Epidermal melanocyte (primary cell): ENCODE results near the gene LCE2D.
"Not testable (repeated sequence)": the region's sequence is repeated elsewhere in the genome, so short reads cannot be mapped to it uniquely, and the experiment has no call there.

Experiments
- DNase-seq: peaks from one replicate; pipeline ENCODE4 v3.0.0; 2011; ENCODE audit warnings: low spot score; ENCODE audit not compliant: insufficient read length

The LCE2D gene, protein sequence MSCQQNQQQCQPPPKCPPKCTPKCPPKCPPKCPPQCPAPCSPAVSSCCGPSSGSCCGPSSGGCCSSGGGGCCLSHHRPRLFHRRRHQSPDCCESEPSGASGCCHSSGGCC

DNA sequence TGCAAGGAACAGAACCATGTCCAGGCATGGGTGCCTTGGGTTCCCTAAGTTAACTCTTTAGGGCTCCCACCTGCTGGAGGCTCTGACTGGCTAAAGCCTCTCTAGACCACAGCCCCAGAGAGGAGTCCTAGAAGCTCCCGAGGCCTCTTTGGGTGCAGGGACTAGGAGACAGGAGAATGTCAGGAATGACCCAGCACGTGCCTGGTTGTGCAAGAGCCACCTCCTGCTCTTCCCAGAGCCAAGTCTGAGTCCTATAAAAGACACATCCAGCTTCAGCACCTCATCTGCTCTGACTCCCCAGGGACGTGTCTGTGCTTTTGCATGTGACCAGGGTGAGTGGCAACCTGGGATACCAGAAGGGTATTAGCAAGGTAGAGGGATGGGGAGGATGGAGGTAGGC is at the start of gene LCE2D:
Gene LCE2D (plus strand): TSS at position 283 of the 400 bp plus-strand sequence. CDS start 726 bp downstream, outside the sequence.
- no peak for DNase-seq

DNA sequence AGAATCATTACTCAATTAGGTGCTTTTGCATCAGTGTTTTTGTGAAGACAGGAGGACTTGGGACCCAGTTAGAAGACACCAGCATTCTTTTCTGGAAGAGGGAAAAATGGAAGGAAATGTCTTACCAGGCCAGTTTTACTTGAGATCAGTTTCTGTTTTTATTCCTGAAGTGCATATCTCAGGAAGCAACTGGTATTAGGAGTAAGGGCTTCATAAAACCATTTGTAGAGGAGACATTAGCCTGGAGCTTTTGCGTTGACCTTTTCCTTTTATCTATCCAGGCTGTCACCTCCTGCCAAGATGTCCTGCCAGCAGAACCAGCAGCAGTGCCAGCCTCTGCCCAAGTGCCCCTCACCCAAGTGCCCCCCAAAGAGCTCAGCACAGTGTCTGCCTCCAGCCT is 49.7 kb upstream of the LCE2D start, which contains the start of gene LCE3B:
Gene LCE3B (plus strand): TSS at position 301 of the 400 bp plus-strand sequence. CDS start 0 bp downstream, at position 301.
- no peak for DNase-seq

DNA sequence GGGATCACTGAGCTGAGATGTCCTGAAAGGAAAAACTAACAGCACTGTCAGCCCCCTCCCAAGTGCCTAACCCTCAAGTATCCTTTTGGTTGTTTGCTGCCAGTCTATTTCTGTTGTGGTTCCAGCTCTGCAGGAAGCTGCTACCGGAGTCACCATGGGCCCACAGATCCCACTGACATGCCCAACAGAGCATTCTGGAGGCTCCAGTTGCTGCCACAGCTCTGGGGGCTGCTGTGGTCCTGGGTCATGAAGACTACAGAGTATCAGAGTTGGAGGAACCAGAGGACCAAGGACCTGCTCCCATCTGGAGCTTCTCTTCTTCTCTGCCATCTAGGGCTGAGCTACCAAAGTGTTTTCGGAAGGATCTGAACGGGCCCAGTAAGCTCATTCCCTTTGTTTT is 41.2 kb upstream of the LCE2D start:
- DNase-seq: no peak

DNA sequence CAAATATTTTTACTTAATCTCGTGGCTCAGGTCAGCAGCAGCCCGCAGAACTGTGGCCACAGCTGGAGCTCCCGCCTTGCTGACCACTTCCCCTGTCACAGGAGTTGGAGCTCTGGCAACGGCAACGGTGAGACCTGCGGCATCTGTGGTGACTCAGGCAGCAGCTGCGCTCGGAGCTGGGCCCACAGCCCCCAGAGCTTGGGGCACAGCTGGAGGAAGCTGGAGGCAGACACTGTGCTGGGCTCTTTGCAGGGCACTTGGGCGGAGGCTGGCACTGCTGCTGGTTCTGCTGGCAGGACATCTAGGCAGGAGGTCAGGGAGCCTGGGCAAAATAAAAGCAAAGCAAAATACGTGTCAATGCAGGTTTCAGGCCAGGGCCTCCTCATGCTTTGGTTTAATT is 40.4 kb upstream of the LCE2D start, which contains the start of gene LCE3A:
Gene LCE3A (minus strand): TSS at position 301 of the 400 bp plus-strand sequence. CDS start 0 bp downstream, at position 301.
- no peak for DNase-seq

DNA sequence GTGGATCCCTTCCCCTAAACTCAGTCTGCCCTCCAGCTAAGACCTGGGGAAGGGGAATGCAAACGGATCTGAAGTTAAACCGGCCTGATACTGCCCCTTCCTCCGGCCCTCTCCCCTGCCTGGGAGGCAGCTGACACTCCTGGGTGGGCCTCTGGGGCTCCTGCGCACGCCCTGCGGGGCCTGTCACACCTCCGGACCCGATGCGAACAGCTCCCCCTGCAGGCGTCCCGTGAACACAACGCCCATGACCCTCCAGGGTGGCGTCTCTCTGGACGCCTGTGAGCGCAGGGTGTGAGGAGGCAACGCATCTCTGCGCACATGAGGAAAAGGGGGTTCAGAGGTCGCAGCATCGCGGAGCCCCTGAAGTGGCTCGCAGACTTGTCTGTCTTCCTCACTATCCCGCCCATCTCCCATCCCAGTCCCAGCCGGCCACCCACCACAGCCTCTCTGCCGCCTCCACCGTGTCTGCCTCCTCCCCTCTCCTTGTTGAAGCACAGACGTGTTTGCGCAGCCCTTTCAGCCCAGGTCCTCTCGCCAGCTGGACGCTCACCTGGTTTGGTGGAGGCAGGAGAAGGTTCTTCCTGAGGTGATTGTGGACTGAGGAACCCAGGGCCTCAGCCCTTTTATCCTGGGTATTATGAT is 39.9 kb upstream of the LCE2D start:
- DNase-seq: no peak

DNA sequence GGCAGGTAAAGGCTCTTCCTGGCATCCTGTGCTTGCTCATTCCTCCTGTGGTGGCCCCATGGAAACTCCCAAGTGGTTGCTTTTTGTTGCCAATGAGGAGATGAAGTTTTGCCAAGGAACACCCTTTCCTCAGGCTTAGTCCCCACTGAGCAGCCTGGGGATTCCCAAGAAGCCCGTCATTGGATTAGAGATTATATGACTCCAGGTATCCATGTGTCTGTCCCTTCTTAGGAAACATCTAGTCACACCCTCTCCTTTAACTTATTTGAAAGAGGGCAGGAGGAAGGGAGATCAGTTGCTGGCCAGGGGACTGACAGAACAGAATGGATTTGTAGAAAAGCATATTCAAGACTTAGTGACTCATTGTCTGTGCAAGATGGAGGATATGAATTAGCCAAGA is 36.4 kb upstream of the LCE2D start:
- DNase-seq: no peak

DNA sequence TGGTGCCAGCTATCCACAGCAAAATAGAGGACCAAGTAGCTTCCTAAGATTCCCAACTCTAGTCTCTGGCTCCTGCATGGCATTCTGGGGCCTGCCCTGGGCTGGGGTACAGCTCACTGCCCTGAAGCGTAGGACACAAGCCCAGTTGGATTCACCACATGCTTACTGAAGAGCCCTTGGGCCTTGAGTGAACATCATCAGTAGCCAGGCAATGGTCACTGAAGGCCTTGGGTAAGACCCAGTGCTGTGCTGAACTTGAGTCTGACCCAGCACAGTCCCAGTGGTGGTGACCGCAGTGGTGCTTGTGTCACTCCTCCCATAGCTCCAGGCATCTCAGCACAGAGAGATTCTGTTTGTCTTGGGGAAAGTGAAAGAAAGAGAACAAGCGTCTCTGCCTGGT is 32.6 kb upstream of the LCE2D start:
- DNase-seq: no peak

DNA sequence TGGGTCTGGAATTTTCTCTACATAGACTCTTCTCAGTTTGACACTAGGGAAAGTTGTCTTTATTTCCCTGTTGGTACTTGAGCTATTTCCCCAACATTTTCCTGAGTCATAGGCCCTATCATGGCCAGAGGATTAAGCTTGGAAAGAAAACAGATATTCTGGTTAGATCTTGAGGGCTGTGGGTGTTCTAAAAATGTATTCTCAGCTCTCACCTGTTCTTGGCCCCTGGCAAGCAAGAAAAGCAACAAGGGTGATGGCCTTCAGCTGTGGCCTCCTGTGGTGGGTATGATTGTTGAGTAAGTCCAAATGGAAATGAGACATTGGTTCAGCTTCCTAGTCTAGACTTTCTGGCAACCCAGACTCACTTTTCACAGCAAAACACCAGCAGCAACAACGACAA is 22.8 kb upstream of the LCE2D start:
- no peak for DNase-seq

DNA sequence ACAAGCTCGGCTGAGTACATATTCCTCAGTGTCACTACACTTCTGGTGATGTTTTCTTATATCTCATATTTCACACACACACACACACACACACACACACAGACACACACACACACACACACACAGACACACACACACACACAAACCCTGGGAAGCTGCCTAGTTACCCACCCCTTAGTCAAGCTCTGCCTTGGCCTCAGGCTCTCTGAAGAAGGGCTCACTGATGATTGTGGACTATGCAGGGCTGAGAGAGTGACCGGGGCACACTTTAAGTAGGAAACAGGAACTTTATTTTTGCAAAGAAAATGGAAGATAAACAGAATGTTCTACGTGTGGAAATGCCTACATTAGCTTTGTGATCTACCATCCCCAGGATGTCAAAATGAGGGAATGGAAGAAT is 19.2 kb upstream of the LCE2D start:
- DNase-seq: no peak

DNA sequence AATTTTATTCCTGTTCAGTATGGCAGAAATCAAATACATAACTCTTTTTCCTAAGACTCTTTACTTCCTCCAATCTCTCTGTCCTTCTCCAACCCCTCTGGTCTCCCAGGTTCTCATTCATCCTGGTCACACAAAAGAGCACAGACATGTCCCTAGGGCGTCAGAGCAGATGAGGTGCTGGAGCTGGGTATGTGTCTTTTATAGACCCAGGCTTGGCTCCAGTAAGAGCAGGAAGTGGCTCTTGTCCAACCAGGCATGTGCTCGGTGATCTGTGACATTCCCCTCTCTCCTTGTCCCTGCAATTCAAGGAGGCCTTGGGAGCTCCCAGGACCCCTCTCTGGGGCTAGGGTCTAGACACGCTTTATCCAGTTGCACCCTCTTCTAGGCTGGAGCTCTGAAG is 18.0 kb upstream of the LCE2D start:
- DNase-seq: no peak

DNA sequence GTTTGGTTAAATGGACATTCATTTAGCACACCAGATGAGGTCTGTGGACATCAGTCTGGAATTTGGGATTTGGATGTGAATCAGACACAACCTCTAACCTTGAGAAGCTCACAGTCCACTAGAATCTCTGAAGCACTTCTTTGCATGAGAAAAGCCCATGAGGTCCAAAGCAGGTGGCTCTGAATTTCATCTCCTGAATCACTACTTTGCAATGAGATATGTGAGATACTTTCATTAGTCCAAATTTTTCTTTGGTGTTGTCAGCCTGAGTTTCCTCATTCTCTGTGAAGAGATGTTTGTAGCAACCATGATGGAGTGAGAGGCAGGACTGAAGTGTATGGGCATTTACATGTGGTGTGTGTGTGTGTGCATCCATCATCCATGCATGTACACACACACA is 16.5 kb upstream of the LCE2D start:
- no peak for DNase-seq

DNA sequence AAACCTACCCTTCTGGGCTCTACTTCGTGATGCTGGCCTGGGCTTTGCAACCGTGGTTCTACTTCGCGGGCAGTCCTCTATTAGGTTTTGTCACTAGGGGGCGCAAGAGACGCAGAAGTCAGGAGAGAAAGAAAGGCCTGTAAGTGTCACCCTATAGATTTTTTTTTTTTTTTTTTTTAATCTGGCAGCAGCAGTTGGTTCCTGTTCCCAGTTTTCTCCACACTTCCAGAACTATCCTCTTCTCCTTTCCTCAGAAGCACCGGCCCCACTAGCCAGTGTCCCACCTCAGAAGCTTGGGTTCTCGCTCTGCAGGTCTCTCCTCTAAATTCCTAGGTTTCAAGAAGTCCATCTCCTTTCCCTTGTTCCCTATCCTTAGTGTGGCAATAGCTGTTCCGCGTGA is 9.1 kb upstream of the LCE2D start:
- no peak for DNase-seq

DNA sequence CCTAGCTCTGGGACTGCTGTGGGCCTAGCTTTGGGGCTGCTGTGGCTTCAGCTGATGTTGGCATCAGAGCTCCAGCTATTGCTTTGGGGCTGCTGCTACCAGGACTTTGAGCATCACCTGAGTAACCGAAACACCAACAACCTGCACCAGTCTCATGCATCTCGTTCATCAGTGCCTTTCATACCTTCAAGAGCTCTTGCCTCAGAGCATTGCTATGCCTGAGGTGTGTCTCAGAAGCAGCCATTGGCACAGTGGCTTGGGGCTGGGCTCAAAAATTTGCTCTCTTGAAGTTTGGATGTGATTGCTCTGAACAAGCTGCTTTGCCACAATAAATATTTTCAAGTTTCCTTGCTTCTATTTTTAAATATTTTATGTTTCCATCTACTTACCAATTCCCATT is 6.7 kb upstream of the LCE2D start:
- DNase-seq: no peak

DNA sequence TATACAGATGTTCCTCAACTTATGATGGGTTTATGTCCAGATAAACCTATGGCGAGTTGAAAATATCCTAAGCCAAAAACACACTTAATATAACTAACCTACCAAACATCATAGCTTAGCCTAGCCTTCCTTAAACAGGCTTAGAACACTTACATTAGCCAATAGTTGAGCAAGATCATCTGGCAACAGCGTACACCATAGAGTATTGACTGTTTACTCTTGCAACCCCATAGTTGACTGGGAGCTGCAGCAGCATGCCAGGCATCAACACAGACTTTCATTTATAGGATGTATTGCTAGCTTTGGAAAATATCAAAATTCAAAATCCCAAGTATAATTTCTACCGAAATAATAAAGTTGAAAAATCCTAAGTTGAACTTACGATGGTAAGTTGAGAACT is 5.5 kb upstream of the LCE2D start:
- DNase-seq: no peak

DNA sequence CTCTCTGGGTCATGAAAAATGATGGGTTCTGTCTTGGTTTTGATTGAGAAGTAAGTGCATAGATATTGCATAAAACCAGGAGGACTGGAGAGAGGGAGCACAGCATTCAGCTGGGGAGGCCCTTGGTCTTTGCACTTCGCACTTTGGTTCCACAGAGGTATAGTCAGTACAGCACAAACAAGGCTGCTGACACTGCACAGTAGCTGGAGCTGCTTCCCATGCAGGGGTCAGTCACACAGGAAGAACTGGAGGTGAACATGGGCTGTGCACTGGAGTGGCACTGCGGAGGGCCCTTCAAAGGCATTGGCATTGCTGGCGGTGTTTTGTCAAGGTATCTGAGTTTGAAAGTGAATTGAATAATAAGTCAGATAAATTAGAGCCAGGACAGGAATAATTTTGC is 4.5 kb upstream of the LCE2D start:
- no peak for DNase-seq

DNA sequence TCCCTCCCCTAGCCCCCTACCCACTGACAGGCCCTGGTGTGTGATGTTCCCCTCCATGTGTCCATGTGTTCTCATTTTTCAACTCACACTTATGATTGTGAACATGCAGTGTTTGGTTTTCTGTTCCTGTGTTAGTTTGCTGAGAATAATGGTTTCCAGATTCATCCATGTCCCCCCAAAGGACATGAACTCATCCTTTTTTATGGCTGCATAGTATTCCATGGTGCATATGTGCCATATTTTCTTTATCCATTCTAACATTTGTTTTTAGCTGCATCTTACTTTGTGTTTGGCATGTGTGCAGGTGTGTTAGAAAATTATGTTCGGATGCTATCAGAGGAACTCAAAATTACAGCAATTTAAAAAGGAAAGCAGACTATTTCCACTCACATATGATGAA is 3.0 kb downstream of the LCE2D start:
- DNase-seq: not testable (repeated sequence)

DNA sequence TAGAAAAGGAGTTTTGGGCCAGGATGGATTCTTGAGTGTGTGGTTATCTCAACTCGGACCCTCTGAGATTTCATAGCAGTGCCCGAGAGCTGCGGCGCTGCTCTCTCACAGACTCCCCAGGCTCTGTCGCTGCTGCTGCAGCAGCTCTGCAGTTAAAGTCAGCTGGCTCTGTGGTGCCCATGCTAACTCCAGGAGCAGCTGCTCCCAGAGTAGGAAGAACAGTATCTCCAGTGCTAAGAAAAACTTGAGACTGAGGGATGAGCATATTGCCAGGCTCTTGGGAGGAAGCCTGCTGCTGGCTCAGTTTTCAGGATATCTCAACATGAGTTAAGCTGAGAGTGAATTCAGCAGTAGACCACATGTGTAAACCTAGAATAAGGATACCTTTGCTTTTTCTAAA is 4.5 kb downstream of the LCE2D start:
- DNase-seq: no peak

DNA sequence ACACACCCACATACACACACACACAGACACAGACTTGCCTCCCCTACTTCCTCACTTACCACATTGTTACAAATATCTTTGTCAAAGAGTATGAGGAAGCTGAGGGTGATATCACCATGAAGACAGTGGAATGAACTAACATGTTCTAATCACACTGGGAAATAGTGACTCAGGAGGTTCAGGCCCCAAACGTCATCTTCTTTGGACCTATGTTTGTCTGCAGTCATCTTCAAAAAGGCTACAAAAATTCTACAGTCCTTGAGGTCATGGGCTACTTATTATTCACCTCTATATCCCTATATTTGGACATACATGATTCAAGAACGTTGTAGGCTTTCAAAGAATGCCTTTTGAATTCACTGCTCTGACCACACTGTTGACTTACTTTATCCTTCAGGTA is 9.8 kb downstream of the LCE2D start:
- no peak for DNase-seq

DNA sequence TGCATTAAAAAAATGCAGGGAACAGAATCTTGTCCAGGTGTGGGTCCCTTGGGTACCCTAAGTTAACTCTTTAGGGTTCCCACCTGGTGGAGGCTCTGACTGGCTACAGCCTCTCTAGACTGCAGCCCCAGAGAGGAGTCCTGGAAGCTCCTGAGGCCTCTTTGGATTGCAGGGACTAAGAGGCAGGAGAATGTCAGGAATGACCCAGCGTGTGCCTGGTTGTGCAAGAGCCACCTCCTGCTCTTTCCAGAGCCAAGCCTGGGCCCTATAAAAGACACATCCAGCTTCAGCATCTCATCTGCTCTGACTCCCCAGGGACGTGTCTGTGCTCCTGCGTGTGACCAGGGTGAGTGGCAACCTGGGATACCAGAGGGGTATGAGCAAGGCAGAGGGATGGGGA is 11.8 kb downstream of the LCE2D start, which contains the start of gene LCE2C:
Gene LCE2C (plus strand): TSS at position 297 of the 400 bp plus-strand sequence. CDS start 737 bp downstream, outside the sequence.
- DNase-seq: not testable (repeated sequence)

DNA sequence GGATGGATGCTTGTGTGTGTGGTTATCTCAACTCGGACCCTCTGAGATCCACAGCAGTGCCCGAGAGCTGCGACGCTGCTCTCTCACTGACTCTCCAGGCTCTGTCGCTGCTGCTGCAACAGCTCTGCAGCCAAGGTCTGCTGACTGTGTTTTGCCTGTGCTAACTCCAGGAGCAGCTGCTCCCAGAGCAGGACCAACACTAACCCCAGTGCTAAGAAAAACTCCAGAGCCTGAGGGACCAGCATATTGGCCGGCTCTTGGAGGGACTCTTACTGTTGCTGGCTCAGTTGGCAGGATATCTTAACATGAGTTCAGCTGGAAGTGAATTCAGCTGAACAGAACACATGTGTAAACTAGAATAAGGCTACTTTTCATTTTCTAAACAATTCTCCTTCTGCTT is 16.3 kb downstream of the LCE2D start:
- no peak for DNase-seq

DNA sequence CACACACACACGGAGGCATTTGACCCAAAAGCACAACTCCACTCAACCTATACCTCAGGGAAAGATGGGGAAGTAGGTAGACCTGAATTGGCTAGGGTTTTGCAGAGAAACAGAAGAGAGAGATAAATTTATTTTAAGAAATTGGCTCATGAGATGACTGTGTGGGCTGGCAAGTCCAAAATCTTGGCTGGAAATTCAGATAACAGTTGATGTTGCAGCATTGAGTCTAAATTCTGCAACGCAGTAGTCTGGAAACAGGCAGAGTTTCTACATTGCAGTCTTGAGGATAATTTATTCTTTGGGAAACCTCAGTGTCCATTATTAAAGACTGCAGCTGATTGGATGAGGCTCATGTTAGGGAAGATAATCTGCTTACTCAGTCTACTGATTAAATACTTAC is 18.4 kb downstream of the LCE2D start:
- no peak for DNase-seq

DNA sequence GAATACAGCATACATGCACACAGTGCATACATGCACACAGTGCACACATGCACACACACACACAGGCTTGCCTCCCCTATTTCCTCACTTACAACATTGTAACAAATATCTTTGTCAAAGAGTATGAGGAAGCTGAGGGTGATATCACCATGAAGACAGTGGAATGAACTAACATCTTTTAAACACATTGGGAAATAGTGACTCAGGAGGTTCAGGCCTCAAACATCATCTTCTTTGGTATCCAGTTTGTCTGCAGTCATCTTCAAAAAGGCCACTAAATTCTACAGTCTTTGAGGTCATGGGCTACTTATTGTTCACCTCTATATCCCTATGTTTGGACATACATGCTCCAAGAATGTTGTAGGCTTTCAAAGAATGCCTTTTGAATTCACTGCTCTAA is 20.7 kb downstream of the LCE2D start:
- DNase-seq: no peak

DNA sequence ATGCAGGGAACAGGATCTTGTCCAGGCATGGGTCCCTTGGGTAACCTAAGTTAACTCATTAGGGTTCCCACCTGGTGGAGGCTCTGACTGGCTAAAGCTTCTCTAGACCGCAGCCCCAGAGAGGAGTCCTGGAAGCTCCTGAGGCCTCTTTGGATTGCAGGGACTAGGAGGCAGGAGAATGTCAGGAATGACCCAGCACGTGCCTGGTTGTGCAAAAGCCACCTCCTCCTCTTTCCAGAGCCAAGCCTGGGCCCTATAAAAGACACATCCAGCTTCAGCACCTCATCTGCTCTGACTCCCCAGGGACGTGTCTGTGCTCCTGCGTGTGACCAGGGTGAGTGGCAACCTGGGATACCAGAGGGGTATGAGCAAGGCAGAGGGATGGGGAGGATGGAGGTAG is 22.6 kb downstream of the LCE2D start, which contains the start of gene LCE2B:
Gene LCE2B (plus strand): TSS at position 301 of the 400 bp plus-strand sequence. CDS start 721 bp downstream, outside the sequence.
- DNase-seq: not testable (repeated sequence)
